Cerebellar nuclear complex (tissue), 1 donor: Measurements from ENCODE around the gene OPRL1.

ENCODE experiments used
- DNase-seq, 2 experiments: peaks; one replicate each; lab custom pipeline; 2025; lab: John Stamatoyannopoulos, UW

OPRL1 gene

GRCh38 chr20:64104667-64105451 is 25.0 kb downstream of the OPRL1 start:
- no peak for DNase-seq

GRCh38 chr20:64105846-64106434 is 26.1 kb downstream of the OPRL1 start:
- no peak for DNase-seq

- no peak for DNase-seq
These were observed 26.6 kb downstream of the OPRL1 start for GRCh38 chr20:64106435-64106961.

- no peak for DNase-seq
These were observed 27.3 kb downstream of the OPRL1 start, which contains the start of gene NPBWR2 for GRCh38 chr20:64106981-64107735. Gene NPBWR2 (minus strand): TSS chr20:64107565. CDS start chr20:64106831, 734 bp downstream.

- DNase-seq = no peak
These were observed 28.0 kb downstream of the OPRL1 start for GRCh38 chr20:64107736-64108457.

- DNase-seq = no peak
These were observed 29.1 kb downstream of the OPRL1 start for GRCh38 chr20:64108731-64109681.

- DNase-seq = no peak
These were observed 30.0 kb downstream of the OPRL1 start for GRCh38 chr20:64109831-64110391.

- no peak for DNase-seq
These were observed 30.7 kb downstream of the OPRL1 start for GRCh38 chr20:64110411-64111068.

GRCh38 chr20:64111841-64112641 is 32.2 kb downstream of the OPRL1 start:
- no peak for DNase-seq

- no peak for DNase-seq
These were observed 33.0 kb downstream of the OPRL1 start for GRCh38 chr20:64112691-64113443.

- no peak for DNase-seq
These were observed 33.5 kb downstream of the OPRL1 start for GRCh38 chr20:64113444-64113775.

GRCh38 chr20:64113796-64114355 is 34.0 kb downstream of the OPRL1 start:
- no peak for DNase-seq

- DNase-seq = no peak
These were observed 34.6 kb downstream of the OPRL1 start for GRCh38 chr20:64114356-64114971.

- peak; percentile 55 to 83 for DNase-seq
These were observed 35.5 kb downstream of the OPRL1 start for GRCh38 chr20:64115171-64115911.

- no peak for DNase-seq
These were observed 36.1 kb downstream of the OPRL1 start for GRCh38 chr20:64116016-64116415.

GRCh38 chr20:64116541-64117431 is 36.9 kb downstream of the OPRL1 start:
- DNase-seq = no peak
